IPS-11a (cell line): Measurements from ENCODE around the gene ZBTB24.

ENCODE experiments used
- H3K4me3 ChIP-seq: one replicate; pipeline ENCODE4 v1.5.1; 2013; ENCODE audit warnings: low read depth, low read length, control low read depth

The ZBTB24 gene

DNA sequence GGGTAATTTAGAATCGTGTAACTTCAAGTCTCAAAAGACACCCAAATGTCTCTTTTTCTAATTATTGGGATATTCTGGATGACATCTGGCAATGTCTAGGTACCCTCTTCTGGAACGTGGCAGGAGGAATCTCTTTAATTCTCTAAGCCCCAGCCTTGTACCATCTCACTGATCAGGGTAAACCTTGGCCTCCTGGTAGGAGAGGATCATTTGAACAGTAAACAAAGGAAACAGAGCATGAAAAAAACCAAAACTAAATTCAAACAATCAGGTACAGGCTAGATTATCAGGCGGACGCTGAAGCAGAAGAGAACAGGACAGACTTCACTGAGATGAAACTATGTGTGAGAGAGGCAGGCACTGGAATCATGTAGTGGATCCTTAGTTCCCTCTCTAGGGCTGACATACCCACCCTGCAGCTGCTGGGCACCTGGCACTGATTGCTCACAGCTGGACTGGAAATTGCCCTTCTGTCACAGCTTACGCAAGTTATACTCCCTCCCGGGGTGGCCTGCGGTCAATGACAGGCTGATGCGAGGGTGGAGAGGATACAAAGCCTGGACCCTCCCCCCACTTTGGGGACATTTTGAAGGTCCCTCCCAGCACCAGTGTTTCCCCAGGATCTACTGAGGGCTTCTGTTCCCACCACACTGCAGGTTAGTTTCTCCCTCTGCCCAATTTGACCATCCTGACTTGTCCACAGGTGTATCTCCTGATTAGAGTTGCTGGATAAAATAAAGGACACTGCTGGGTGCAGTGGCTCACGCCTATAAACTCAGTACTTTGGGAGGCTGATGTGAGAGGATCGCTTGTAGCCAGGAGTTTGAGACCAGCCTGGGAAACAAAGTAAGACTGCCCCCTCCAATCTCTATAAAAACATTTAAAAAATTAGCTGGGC, 20.6 kb upstream of the ZBTB24 start:
- H3K4me3 ChIP-seq = no peak overlapping the region

- H3K4me3 ChIP-seq = no peak overlapping the region
These were observed 15.9 kb upstream of the ZBTB24 start for GRCh38 chr6:109498936-109499335.

GRCh38 chr6:109498052-109498451, 15.0 kb upstream of the ZBTB24 start:
- H3K4me3 ChIP-seq = no peak overlapping the region

DNA sequence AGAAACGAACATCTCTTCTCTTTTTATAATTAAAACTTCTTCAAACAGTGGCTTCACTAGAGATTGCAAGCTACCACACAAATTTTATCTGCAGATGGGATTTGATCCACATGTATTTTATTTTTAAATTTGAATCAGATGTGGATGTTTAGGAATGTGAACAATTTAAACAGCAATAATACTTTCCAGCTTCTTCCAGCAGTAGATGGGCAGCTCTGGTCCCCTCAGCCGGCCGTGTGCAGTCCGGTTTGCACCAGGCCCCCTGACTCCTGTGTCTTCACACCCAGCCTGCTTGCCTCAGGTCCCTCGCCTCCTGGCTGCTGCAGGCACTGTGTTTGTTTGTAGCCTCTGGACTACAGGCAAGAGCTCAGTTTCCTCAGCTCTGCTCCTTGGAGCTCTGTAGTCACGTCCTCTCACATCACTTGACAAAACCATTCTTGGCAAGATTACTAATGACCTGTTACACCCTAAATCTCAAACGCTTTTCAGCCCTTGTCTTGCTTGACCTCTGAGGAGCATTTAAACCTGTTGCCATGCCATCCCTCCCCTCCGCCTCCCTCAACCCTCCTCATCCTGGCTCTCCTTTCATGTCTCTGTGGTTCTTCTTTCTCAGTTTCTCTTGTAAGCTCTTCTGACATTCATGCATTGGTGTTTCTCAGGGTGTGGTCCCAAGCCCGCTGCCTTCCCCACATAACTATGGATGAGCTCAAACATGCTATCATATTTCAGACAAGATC, 13.2 kb upstream of the ZBTB24 start:
- no peak overlapping the region for H3K4me3 ChIP-seq

DNA sequence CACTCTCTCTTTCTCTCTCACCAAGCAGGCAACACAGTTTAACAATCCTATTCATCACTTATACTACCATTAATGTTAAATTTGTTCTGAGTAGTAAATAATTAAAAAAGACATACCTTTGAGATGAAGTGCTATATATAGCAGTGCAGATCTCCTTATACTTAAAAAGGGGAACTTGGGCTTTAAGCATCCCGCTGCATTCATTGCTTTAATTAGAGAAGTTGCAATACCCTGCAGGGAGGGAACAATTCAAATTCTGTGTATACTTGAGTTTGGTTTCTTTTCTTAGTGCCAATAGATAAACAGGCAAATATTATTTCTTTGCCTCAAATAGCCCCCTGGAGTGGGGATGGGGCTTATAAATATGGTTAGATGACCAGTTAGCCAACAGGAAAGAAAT, 10.8 kb upstream of the ZBTB24 start:
- no peak overlapping the region for H3K4me3 ChIP-seq

DNA sequence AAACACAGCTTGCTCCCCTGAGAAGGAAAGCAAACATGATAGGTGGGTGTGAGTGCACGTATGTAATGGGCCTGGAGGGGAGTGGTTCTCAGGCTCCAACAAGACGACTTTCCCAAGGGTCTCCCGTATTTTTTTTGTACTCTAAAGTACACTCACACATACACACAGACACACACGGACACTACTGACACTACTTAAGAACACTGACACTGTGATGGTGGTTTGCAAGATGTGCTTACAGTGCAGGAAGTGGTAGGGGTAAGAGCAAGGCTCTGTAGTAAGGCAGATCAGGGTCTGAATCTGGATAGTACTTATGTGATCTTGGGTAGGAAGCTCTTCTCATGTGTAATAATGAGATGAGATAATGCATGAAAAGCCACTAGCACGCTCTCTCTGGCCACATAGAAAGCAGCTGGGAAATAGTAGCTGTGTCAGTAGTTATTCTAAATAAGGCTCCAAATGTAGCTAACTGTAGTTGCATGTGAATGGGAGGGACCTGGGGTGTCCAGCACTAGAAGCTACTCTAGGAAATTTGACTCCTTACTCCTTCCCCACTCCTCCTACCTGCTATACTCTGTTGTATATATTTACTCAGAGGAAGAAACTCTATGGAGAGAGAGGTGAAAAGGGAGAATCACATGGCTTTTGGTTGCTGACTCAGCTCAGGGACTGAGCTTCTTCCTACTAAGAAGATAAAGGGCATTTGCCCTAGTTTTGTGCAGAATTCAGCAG, 8.4 kb upstream of the ZBTB24 start:
- no peak overlapping the region for H3K4me3 ChIP-seq

DNA sequence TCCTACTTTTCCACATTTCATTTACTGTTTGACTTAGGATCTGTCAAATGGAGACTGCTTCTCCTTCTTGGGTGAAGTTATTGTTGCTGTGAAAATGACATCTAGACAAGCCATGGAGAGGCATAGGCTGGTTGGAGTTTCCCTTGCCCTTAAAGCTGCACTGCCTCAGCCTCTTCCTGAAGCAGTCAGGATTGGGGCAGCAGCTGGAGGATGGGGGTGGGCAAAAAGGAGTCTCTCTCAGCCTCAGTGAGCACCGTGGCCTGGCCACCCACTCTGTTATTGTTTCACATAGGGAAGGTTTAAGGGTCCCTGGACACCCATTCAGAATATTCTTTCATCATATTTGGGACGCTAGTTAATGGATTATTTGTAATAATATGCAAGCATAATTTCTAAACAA, 7.7 kb upstream of the ZBTB24 start:
- H3K4me3 ChIP-seq = no peak overlapping the region

DNA sequence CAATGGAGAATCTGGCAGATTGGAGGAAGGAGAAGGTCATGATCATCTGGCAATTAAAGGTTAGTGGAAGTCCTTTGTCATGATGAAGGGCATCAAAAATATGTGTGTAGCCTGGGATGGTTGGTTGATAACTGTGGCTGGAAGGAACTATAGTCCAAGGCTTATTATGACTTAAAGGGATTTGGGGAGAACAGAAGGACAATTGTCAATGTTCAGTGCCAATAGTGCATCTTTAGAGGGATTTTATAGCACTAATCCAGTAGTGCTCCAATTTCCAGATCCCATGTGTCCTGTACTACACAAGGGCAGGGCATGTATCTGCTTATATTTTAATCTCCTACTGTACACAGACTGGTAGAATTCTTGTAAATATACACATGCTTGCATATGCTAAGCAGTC, 5.0 kb upstream of the ZBTB24 start:
- no peak overlapping the region for H3K4me3 ChIP-seq

DNA sequence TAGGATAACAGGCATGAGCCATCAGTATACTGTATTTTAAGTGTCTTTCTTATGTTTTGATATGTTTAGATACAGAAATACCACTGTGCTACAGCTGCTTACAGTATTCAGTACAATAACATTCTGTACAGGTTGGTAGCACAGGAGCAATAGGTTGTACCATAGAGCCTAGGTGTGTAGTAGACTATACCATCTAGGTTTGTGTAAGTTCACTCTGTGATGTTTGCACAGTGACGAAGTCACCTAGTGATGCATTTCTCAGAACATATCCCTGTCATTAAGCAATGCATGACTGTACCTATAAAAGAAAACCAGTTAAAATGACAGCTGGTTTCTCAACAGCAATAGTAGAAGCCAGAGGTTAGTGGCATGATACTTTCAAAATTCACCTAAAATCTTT, 3.0 kb upstream of the ZBTB24 start:
- H3K4me3 ChIP-seq = no peak overlapping the region

DNA sequence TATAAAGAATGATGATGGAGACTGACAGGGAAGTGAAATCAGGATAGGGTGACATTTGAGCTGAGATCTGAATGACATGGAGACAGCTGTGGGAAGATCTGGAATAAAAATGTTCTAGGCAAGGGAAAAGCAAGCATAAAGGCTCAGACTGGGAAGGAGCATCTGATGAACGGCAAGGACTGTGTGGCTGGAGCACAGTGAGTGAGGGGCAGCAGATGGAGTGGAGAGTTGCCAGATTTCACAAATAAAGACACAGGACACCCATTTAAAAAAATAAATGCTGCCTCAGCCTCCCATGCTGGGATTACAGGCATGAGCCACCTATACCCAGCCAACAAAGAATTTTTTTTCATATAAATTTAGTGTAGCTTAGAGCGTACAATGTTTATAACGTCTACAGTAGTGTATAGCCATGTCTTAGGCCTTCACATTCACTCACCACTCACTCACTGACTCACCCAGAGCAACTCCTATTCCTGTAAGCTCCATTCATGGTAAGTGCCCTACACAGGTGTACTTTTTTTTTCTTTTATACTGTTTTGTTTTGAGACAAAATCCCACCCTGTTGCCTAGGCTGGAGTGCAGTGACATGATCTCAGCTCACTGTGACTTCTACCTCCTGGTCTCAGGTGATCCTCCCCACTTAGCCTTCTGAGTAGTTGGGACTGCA, 2.4 kb upstream of the ZBTB24 start:
- no peak overlapping the region for H3K4me3 ChIP-seq

DNA sequence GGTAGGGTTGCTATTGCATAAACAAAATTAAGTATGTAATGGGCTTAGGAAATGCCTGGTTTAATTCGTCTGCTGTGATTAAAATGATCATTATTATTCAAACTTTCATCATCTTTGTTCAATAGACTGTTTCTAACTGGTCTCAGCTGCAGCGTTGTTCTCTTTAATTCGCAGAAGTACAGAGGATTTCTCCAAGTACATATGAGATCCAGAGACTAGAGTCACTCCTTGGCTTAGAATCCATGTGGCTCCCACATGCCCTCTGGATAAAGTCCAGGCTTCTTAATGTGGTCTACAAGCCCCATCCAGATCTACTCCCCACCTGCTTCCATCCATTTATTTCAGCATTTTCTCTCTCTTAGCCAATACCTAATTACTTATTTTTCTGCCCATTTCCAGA, 1.1 kb upstream of the ZBTB24 start:
- no peak overlapping the region for H3K4me3 ChIP-seq

- peak overlapping the region; percentile 28 for H3K4me3 ChIP-seq
These were observed 677 bp upstream of the ZBTB24 start for GRCh38 chr6:109483735-109484057.

DNA sequence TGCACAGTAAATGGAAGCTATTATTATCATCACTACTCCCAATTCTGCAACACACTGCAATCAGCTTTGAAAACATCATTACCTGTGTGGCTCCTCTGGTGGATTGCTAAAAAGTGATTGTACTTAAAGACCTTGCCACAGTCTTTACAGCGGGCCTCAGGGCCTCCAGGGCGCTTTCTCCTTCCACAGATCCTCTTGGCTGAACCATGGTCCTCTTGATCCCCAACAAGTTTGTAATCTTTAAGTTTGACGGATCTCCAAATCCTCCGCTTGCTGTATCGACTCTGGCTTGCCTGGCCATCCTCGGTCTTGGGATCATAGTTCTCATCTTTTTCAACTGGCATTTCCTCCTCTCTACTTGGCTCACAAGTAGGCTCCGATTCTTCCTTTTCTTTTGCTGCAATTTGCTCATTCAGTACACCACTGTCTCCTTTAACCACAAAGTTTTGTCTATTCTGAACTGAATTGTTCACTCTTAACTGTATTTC, 2.0 kb downstream of the ZBTB24 start:
- H3K4me3 ChIP-seq = no peak overlapping the region

DNA sequence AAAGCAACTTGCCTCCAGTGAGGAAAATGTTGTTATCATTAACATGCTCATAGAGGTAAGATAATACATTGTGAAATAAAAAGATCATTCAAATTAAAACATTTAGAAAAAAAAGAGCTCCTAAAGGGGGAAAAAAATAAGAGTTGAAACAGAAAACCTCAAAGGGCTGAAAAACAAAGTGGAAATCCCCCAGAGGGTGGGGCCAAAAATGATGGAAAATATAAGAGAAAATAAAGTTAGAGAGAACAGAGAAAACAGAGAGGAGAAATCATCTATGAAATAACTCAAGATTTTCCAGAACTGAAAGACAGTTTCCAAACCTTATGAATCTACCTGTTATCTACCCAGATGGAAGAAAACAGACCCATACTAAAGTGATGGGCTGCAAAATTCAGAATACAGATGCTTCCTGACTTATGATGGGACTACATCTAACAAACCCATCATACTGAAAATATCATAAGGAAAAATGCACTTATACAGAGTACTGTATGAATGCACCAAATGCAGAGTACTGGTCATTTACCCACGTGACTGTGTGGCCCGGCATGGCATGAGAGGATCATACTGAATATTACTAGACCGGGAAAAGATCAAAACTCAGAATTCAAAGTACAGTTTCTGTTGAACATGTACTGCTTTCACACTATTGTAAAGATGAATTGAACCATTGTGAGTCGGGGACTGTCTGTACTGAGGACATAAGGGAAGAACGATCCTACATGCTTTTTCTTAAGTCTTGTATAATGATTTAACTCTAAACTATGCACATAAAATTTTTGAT, 4.0 kb downstream of the ZBTB24 start:
- H3K4me3 ChIP-seq = no peak overlapping the region

- no peak overlapping the region for H3K4me3 ChIP-seq
These were observed 4.7 kb downstream of the ZBTB24 start for GRCh38 chr6:109478222-109478805.

- no peak overlapping the region for H3K4me3 ChIP-seq
These were observed 5.3 kb downstream of the ZBTB24 start for GRCh38 chr6:109477725-109478124.

DNA sequence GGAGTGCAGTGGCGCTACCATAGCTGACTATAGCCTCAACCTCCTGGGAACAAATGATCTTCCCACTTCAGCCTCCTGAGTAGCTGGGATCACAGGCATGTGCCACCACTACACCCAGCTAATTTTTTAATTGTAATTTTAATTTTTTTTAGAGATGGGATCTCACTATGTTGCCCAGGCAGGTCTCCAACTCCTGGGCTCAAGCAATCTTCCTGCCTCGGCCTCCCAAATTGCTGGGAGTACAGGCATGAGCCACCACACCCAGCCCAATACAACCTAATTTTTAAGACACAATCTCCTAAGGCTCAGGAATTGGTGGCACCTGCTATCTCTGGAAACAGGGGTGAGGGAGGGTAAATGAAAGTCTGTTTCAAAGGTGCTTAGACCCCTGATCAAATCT, 5.8 kb downstream of the ZBTB24 start:
- no peak overlapping the region for H3K4me3 ChIP-seq

GRCh38 chr6:109475625-109476024, 7.4 kb downstream of the ZBTB24 start:
- no peak overlapping the region for H3K4me3 ChIP-seq

GRCh38 chr6:109474995-109475394, 8.0 kb downstream of the ZBTB24 start:
- no peak overlapping the region for H3K4me3 ChIP-seq

- no peak overlapping the region for H3K4me3 ChIP-seq
These were observed 9.9 kb downstream of the ZBTB24 start for GRCh38 chr6:109473120-109473519.
